Brain microvascular endothelial cell (primary cell): ENCODE data around the gene BAHD1.
A peak's percentile ranks its signal among the peaks of the same experiment; 100 is the strongest.

Source experiments
- DNase-seq: peaks from one replicate; pipeline ENCODE4 v3.0.0-alpha.2; 2020
- H3K27ac ChIP-seq: fragments of 250-450 bp; sonication (Bioruptor Pico); 2 replicates; pipeline ENCODE4 v1.5.1; 2020; ENCODE audit warnings: mild to moderate bottlenecking, moderate library complexity
- H3K27me3 ChIP-seq: fragments of 250-450 bp; sonication (Bioruptor Pico); replicated peaks from 2 replicates; pipeline ENCODE4 v1.5.1; 2020; ENCODE audit warnings: mild to moderate bottlenecking
- H3K36me3 ChIP-seq: fragments of 250-450 bp; sonication (Bioruptor Pico); replicated peaks from 2 replicates; pipeline ENCODE4 v1.5.1; 2020; ENCODE audit warnings: mild to moderate bottlenecking
- H3K4me3 ChIP-seq: 2 replicates; pipeline ENCODE4 v1.5.1; 2011; ENCODE audit warnings: low read depth, mild to moderate bottlenecking, control low read depth, low read length, moderate library complexity
- CTCF ChIP-seq: IDR thresholded peaks from 2 replicates; pipeline ENCODE4 v1.5.1; 2011; ENCODE audit warnings: low read depth, mild to moderate bottlenecking, moderate library complexity, low read length, control low read depth, inconsistent platforms; ENCODE audit errors: missing control alignments
- in situ Hi-C: cut with HindIII; loops from 2 replicates; pipeline ENCODE4 v1.10.0; 2017; ENCODE audit warnings: low sequenced_read_pairs, low pct_ligation_motif_present

Gene BAHD1

DNA sequence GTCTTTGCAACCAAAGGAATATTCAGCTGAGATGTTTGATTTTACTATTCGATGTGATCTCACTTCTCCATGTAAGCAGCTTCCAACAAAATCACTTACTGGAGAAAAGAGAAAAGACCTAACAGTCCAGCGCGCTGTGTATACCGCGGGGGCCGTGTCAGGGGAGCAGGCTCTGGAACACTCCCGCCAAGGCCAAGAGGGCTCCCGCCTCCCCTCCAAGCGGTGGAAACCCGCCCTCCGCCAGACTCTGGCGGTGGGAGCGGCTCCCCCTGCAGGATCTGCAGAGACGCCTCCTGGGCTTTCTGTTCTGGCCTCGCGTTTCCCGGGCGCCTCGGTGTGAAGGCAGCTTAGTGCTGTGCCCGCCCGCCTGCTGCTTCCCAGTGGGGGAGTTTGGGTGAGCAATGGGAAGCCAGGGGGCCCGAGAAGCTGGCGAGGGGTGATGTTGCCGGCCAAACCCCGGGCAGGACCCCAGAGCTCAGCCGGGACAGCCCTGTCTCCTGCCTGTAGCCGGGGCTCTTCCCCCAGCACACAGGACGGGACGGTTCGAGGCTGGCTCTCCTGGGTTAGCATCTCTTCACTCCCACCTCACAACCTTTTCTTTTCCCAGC, 66.3 kb downstream of the BAHD1 start:
- Histone ChIP-seq H3K4me3 (peak overlapping the region; percentile 24), H3K27ac (no peak overlapping the region), H3K27me3 (no peaks in the 10 kb centered on the region), H3K36me3 (no peaks in the 10 kb centered on the region)
- in situ Hi-C loops = no loop called here
- peak; percentile 91 for TF ChIP-seq CTCF
- DNase-seq = peak; percentile 57

GRCh38 chr15:40508216-40508615, 67.5 kb downstream of the BAHD1 start:
- Histone ChIP-seq H3K4me3 (no peak overlapping the region), H3K27me3 (no peaks in the 10 kb centered on the region), H3K27ac (no peak overlapping the region), H3K36me3 (no peaks in the 10 kb centered on the region)
- in situ Hi-C loops = no loop called here
- no peak for DNase-seq
- no peak for TF ChIP-seq CTCF

DNA sequence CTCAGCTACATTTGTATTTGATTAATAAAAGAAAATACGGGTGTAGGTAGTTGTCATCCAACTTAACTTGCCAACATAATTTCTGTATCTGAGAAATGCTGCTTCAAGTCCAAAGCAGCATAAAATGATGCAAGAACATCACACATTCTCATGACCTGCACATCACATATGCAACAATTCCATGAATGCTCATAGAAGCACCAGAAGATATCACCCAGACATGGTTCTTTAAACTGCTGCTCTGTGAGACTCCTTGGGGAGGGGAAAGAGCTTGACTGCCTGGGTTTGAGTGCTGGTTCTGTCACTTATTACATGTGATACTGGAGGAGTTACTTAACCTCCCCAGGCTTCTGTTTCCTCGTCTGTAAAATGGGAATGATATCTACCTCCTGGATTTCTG, 69.4 kb downstream of the BAHD1 start:
- Histone ChIP-seq H3K36me3 (no peaks in the 10 kb centered on the region), H3K4me3 (no peak overlapping the region), H3K27ac (no peak overlapping the region), H3K27me3 (no peaks in the 10 kb centered on the region)
- in situ Hi-C loops = no loop called here
- DNase-seq = no peak
- no peak for TF ChIP-seq CTCF

- in situ Hi-C loops = no loop called here
- no peak for DNase-seq
- H3K4me3 ChIP-seq = peak overlapping the region; percentile 56
- no peak overlapping the region for H3K27ac ChIP-seq
- H3K27me3 ChIP-seq = no peaks in the 10 kb centered on the region
- no peaks in the 10 kb centered on the region for H3K36me3 ChIP-seq
- TF ChIP-seq CTCF = no peak
These were observed 70.3 kb downstream of the BAHD1 start for GRCh38 chr15:40511093-40511471.

DNA sequence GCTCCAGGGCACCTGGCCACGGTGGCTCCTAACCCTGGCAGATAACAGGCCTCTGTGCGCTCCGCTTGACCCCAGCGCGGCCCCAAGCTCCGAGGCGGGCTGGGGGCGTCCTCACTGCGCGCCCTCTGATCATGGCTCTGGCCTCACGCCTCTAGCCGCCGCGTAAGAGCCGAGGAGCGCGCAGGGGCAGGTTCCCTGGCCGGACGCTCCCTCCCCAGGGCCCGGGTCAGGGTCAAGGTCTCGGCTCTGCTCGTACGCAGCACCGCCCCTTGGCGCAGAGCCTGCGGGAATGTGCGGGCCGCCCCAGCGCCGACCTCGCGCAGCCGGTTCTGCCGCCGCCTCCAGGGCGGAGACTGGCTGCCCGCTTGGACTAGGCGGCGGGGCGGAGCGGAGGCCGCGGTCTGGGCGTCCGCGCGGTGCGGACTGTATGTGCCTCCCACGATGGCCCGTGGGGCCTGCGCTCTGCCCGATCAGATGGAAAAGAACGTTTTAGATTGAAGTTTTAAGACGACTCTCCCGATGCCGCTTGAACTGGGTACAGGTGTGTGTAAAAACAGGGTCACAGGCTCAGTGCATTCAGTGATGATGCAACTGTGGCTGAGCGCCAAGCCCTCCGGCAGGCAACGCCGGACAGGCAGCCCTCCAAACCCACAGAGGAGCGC, 70.8 kb downstream of the BAHD1 start:
- no peaks in the 10 kb centered on the region for H3K36me3 ChIP-seq
- DNase-seq = no peak
- no peaks in the 10 kb centered on the region for H3K27me3 ChIP-seq
- in situ Hi-C loops = no loop called here
- no peak overlapping the region for H3K27ac ChIP-seq
- H3K4me3 ChIP-seq = peak overlapping the region; percentile 56
- no peak for TF ChIP-seq CTCF

- no peak for DNase-seq
- Histone ChIP-seq H3K27ac (no peak overlapping the region), H3K36me3 (no peaks in the 10 kb centered on the region), H3K4me3 (no peak overlapping the region), H3K27me3 (no peaks in the 10 kb centered on the region)
- TF ChIP-seq CTCF = no peak
- in situ Hi-C loops = no loop called here
These were observed 71.7 kb downstream of the BAHD1 start for GRCh38 chr15:40512440-40512839.
